Left ventricle myocardium inferior (tissue), 1 donor: Measurements from ENCODE around the gene HECW1. TPM values are rescaled to one million over a fixed set of nuclear protein-coding genes. Genes with fewer than 3 reads are reported as not detected.

Source experiments
- DNase-seq: peaks from one replicate; pipeline ENCODE4 v3.0.0-alpha.2; 2020
- H3K27ac ChIP-seq: fragments of 200-600 bp; replicated peaks from 2 replicates; pipeline ENCODE4 v1.8.0; 2021
- H3K27me3 ChIP-seq: fragments of 200-600 bp; 2 replicates; pipeline ENCODE4 v1.8.0; 2021; ENCODE audit warnings: low read depth
- H3K36me3 ChIP-seq: fragments of 200-600 bp; 2 replicates; pipeline ENCODE4 v1.8.0; 2021
- H3K4me1 ChIP-seq: fragments of 200-600 bp; 2 replicates; pipeline ENCODE4 v1.8.0; 2021
- H3K4me3 ChIP-seq: fragments of 200-600 bp; 2 replicates; pipeline ENCODE4 v1.8.0; 2021; ENCODE audit warnings: mild to moderate bottlenecking, moderate library complexity
- H3K9me3 ChIP-seq: fragments of 200-600 bp; replicated peaks from 2 replicates; pipeline ENCODE4 v1.8.0; 2021
- intact Hi-C: fragments of 100-400 bp; cut with micrococcal nuclease; formaldehyde crosslinking; loops from one replicate; pipeline ENCODE4 v1.11.0; 2022
- total RNA-seq: library from RNA; stranded (reverse); fragmentation: NEBNext Ultra II Directional; extraction: Animal tissue kit (Norgen Biotek cat#: 25700); gene quantifications from one replicate; pipeline ENCODE4 v1.2.1, GENCODE V29; 2021
- TF ChIP-seq, protein P1 (sequence below): fragments of 200-600 bp; IDR thresholded peaks from 2 replicates; pipeline ENCODE4 v1.8.0; 2021; ENCODE audit warnings: antibody characterized with exemption, mild to moderate bottlenecking, borderline replicate concordance
- donor health status: DM: no; HTN: yes; CAD: no; lungs with severe emphysema.

The HECW1 gene
- total RNA-seq, 1 donor from 2014 or later = not detected

DNA sequence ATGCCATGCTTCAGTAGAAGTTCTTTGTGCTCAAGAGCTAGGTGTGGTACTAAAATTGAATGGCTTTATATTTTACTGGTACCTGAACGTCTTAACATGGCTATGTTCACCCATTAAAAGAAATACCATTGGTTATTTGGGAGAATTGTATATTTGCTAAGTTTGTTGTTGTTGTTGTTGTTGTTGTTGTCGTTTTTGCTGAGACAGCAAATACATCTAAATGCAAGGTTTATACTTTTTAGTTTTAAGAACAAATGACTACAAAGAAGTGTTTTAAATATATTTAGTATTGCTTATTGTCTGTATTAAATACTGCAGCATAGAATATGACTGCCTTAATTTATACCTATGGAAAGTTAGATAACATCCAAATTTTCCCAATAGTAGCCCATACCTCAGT lies 66.9 kb downstream of the HECW1 start:
- DNase-seq = no peak
- Histone ChIP-seq H3K4me3 (no peak overlapping the region), H3K36me3 (no peaks in the 10 kb centered on the region), H3K4me1 (no peaks in the 10 kb centered on the region), H3K9me3 (peaks cover 16% of the 10 kb centered on the region), H3K27ac (no peak overlapping the region), H3K27me3 (peaks cover 1% of the 10 kb centered on the region)
- intact Hi-C loops = no loop called here
- TF ChIP-seq, protein P1, sequence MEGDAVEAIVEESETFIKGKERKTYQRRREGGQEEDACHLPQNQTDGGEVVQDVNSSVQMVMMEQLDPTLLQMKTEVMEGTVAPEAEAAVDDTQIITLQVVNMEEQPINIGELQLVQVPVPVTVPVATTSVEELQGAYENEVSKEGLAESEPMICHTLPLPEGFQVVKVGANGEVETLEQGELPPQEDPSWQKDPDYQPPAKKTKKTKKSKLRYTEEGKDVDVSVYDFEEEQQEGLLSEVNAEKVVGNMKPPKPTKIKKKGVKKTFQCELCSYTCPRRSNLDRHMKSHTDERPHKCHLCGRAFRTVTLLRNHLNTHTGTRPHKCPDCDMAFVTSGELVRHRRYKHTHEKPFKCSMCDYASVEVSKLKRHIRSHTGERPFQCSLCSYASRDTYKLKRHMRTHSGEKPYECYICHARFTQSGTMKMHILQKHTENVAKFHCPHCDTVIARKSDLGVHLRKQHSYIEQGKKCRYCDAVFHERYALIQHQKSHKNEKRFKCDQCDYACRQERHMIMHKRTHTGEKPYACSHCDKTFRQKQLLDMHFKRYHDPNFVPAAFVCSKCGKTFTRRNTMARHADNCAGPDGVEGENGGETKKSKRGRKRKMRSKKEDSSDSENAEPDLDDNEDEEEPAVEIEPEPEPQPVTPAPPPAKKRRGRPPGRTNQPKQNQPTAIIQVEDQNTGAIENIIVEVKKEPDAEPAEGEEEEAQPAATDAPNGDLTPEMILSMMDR = no peak

DNA sequence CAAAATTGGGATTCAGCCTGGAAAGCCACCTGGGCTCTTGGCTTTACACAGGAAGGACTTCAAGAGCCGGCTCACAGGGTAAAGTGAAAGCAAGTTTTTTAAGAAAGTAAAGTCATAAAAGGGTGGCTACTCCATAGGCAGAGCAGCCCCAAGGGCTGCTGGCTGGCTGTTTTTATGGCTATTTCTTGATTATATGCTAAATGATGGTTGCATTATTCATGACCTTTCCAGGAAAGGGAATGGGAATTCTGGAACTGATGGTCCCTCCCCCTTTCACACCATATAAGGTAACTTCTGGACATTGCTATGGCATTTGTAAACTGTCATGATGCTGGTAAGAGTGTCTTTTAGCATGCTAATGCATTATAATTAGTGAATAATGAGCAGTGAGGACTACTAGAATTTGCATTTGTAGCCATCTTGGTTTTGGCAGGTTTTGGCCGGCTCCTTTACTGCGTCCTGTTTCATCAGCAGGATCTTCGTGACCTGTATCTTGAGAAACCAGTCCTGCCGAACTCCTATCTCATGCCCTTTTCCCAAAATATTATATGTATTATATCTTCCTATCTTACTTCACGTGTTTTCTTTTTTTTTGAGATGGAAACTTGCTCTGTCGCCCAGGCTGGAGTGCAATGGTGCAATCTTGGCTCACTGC lies 80.5 kb downstream of the HECW1 start:
- Histone ChIP-seq H3K36me3 (no peaks in the 10 kb centered on the region), H3K27ac (no peak overlapping the region), H3K27me3 (peaks cover 41% of the 10 kb centered on the region), H3K4me3 (no peak overlapping the region), H3K4me1 (no peaks in the 10 kb centered on the region), H3K9me3 (no peaks in the 10 kb centered on the region)
- TF ChIP-seq, protein P1 = no peak
- intact Hi-C loops = no loop called here
- DNase-seq = no peak

DNA sequence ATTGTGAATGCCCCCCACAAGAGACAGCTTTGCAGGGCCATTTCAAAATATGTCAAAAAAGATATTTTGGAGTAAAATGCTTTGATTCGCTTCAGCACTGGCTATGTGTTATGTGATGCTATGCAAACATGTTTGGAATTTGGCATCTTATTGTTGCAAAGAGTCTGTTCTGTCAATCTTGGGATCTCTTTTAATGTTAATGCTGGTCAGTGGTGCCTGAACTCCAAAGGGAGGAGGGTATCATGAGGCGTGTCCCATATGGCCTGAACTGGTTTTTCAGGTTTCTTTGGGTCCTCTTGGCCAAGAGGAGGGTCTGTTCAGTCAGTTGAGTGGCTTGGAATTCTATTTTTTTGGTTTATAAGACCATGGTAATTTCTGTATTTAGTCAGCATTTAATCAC lies 81.4 kb downstream of the HECW1 start:
- intact Hi-C loops = no loop called here
- TF ChIP-seq, protein P1 = no peak
- H3K36me3 ChIP-seq = no peaks in the 10 kb centered on the region

DNA sequence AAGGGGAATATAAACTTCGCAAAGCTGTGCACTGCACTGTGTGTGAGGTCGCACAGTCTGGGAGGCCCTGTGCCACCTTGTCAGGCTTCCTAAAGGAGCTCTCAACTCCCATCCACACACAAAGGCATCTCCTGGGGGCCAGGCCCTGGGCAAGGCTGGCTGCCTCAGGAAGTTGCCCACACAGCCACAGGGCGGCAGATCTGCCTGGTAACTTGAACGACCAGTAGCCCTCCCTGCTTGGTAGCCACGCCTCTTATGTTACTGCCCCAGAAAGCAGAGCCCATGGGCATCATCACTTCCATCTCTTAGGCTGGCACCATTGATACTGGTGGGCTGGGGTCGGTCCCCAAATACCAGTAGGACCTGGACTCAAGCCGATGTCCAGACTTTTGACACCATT lies 82.8 kb downstream of the HECW1 start:
- intact Hi-C loops = no loop called here
- DNase-seq = no peak
- Histone ChIP-seq H3K27ac (no peak overlapping the region), H3K9me3 (no peaks in the 10 kb centered on the region), H3K4me1 (no peaks in the 10 kb centered on the region), H3K4me3 (no peak overlapping the region), H3K36me3 (no peaks in the 10 kb centered on the region), H3K27me3 (peaks cover 50% of the 10 kb centered on the region)
- TF ChIP-seq, protein P1 = no peak

More for the DNA sequence above, 81.4 kb downstream of the HECW1 start:
- Histone ChIP-seq H3K27ac (no peak overlapping the region), H3K9me3 (no peaks in the 10 kb centered on the region), H3K4me3 (no peak overlapping the region), H3K4me1 (no peaks in the 10 kb centered on the region), H3K27me3 (peaks cover 41% of the 10 kb centered on the region)
- DNase-seq = no peak

DNA sequence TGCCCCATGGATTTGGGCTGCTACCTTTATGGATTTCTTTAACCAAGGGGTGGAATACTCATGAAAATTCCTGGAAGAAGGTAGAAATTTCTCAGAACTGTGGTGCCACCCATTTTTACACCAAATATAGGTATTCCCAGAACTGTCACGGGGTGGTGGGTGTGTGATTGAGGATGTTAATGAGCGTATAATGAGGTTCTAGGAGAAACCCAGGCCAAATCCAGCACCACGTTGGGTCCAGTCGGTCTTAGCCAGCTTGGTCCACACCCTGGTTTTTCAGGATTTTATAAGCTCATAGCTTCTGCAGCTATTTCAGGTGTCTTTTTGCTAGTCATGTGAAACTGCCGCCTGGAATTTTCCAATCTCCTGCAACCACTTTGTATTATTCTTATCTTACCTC lies 83.3 kb downstream of the HECW1 start:
- TF ChIP-seq, protein P1 = no peak

More for the DNA sequence above, 83.3 kb downstream of the HECW1 start:
- intact Hi-C loops = no loop called here
- H3K9me3 ChIP-seq = no peaks in the 10 kb centered on the region
- H3K4me3 ChIP-seq = no peak overlapping the region
- H3K36me3 ChIP-seq = no peaks in the 10 kb centered on the region
- no peak for DNase-seq
- no peaks in the 10 kb centered on the region for H3K4me1 ChIP-seq
- peaks cover 51% of the 10 kb centered on the region for H3K27me3 ChIP-seq
- H3K27ac ChIP-seq = no peak overlapping the region
